Panc1 (cell line): Measurements from ENCODE around the gene LCA5L.

ENCODE experiments used
- CTCF ChIP-seq: fragments of 450-650 bp; IDR thresholded peaks from 2 replicates; pipeline ENCODE4 v1.5.1; 2017; ENCODE audit warnings: mild to moderate bottlenecking
- POLR2AphosphoS5 ChIP-seq: IDR thresholded peaks from 2 replicates; pipeline ENCODE4 v1.6.1; 2012; ENCODE audit warnings: mild to moderate bottlenecking, low read depth, low read length, moderate library complexity
- REST ChIP-seq, 2 experiments: IDR thresholded peaks; 2 replicates each; pipeline ENCODE4 v1.6.1; 2011 to 2012; ENCODE audit warnings: low read depth in 2 of 2, control low read depth in 1 of 2, low read length in 1 of 2, mild to moderate bottlenecking in 1 of 2, moderate library complexity in 1 of 2; ENCODE audit not compliant: insufficient read depth in 1 of 2
- SIN3A ChIP-seq: IDR thresholded peaks from 2 replicates; pipeline ENCODE4 v1.6.1; 2012; ENCODE audit warnings: low read depth, mild to moderate bottlenecking, low read length, moderate library complexity, borderline replicate concordance; ENCODE audit not compliant: insufficient read depth
- TCF7L2 ChIP-seq: IDR thresholded peaks from 2 replicates; pipeline ENCODE4 v1.6.1; 2011; ENCODE audit warnings: mild to moderate bottlenecking, low read depth, low read length, inconsistent platforms

GRCh38 chr21:39452207-39452969 lies 6.8 kb upstream of the LCA5L start:
- TF ChIP-seq CTCF, result no peak
- TF ChIP-seq POLR2AphosphoS5, result no peak
- no peak for TF ChIP-seq REST (IDR thresholded peaks at IDR 0.05; ENCODE audit: insufficient read depth in 1 of 2, low read depth in 2 of 2, low read length in 1 of 2)
- TF ChIP-seq TCF7L2, result no peak
- no peak for TF ChIP-seq SIN3A
